C4-2B (cell line): ENCODE measurements around the gene ZDBF2.

Experiments used
- CTCF ChIP-seq: fragments of 450-650 bp; conservative IDR thresholded peaks from 2 replicates; pipeline ENCODE4 v1.5.1; 2017; ENCODE audit warnings: mild to moderate bottlenecking
- ZFX ChIP-seq: fragments of 450-650 bp; IDR thresholded peaks from 2 replicates; pipeline ENCODE4 v1.6.1; 2017

GRCh38 chr2:206256706-206257205, 17.7 kb upstream of the ZDBF2 start:
- TF ChIP-seq CTCF (no peak), ZFX (no peak)
